GM12878 (cell line): ENCODE measurements around the gene STXBP3. TPM values are rescaled to one million over a fixed set of nuclear protein-coding genes. Genes with fewer than 3 reads are reported as not detected.

Experiments
- ATAC-seq: fragments of 200-7000 bp; cut with Tn5 transposase; 3 replicates; pipeline ENCODE4 v1.9.1; 2020; ENCODE audit warnings: mild to moderate bottlenecking, moderate library complexity
- BruUV-seq: library from RNA; stranded (reverse); fragments of 400-500 nt; replicated peaks from 2 replicates; lab custom pipeline; 2021; lab: Mats Ljungman, UMichigan
- CTCF ChIA-PET: fragments of 300-600 bp; sonication (Branson Sonifier 250); formaldehyde crosslinking; extraction: SDS; loops from one replicate; lab custom pipeline; 2021; ENCODE audit warnings: inconsistent platforms; lab: Yijun Ruan, JAX
- POLR2A ChIA-PET: fragments of 350-600 bp; formaldehyde crosslinking; extraction: SDS; loops from one replicate; lab custom pipeline; 2021; ENCODE audit warnings: inconsistent platforms; lab: Charles Lee
- RAD21 ChIA-PET: fragments of 300-600 bp; sonication (Branson Sonifier 250); formaldehyde crosslinking; loops from one replicate; lab custom pipeline; 2023; ENCODE audit warnings: antibody characterized with exemption; ENCODE audit not compliant: unreplicated experiment; lab: Charles Lee
- SMC1A ChIA-PET: fragments of 300-600 bp; sonication (Branson Sonifier 250); formaldehyde crosslinking; loops from one replicate; lab custom pipeline; 2023; ENCODE audit not compliant: unreplicated experiment, uncharacterized antibody; lab: Charles Lee
- DNase-seq: peaks from one replicate; pipeline ENCODE4 v3.0.0-alpha.2; 2011; ENCODE audit warnings: low read depth, low spot score
- FAIRE-seq: peaks from 3 replicates; lab custom pipeline; 2011; peaks lifted over from hg19 to GRCh38; lab: Jason Lieb, UNC
- H2AFZ ChIP-seq: 2 replicates; pipeline ENCODE4 v1.6.0; 2011; ENCODE audit warnings: low read depth, low read length, control low read depth; ENCODE audit not compliant: control insufficient read depth
- H3K27ac ChIP-seq: 2 replicates; pipeline ENCODE4 v1.5.1; 2011; ENCODE audit warnings: control low read depth; ENCODE audit not compliant: control insufficient read depth, insufficient read depth
- H3K27me3 ChIP-seq, 2 experiments: replicated peaks in 1 of 2; 2 replicates each; pipeline versions ENCODE4 v1.6.0 to v1.6.1; 2011; ENCODE audit warnings: low read length in 1 of 2; ENCODE audit not compliant: control insufficient read depth in 2 of 2, insufficient read depth in 2 of 2
- H3K36me3 ChIP-seq, 2 experiments: 2 replicates each; pipeline ENCODE4 v1.5.1; 2011; ENCODE audit warnings: low read length in 1 of 2; ENCODE audit not compliant: control insufficient read depth in 2 of 2, insufficient read depth in 2 of 2
- H3K4me1 ChIP-seq: 2 replicates; pipeline ENCODE4 v1.6.1; 2011; ENCODE audit warnings: mild to moderate bottlenecking, low read length, moderate library complexity, mixed read lengths; ENCODE audit not compliant: control insufficient read depth, insufficient read depth
- H3K4me2 ChIP-seq: 2 replicates; pipeline ENCODE4 v1.6.0; 2011; ENCODE audit warnings: control low read depth; ENCODE audit not compliant: control insufficient read depth, insufficient read depth
- H3K4me3 ChIP-seq: fragments of 200-600 bp; sonication (generic); 2 replicates; pipeline ENCODE4 v1.5.1; 2016
- H3K79me2 ChIP-seq: 2 replicates; pipeline ENCODE4 v1.6.0; 2011; ENCODE audit warnings: low read length; ENCODE audit not compliant: control insufficient read depth, insufficient read depth
- H3K9ac ChIP-seq: 2 replicates; pipeline ENCODE4 v1.8.0; 2011; ENCODE audit warnings: low read length, control low read depth, mixed read lengths; ENCODE audit not compliant: control insufficient read depth, insufficient read depth
- H3K9me3 ChIP-seq: replicated peaks from 3 replicates; pipeline ENCODE4 v1.5.1; 2011; ENCODE audit warnings: mild to moderate bottlenecking, low read length; ENCODE audit not compliant: control insufficient read depth, insufficient read depth
- H4K20me1 ChIP-seq: 2 replicates; pipeline ENCODE4 v1.6.0; 2011; ENCODE audit not compliant: control insufficient read depth, insufficient read depth
- ATF2 ChIP-seq: IDR thresholded peaks from 2 replicates; pipeline ENCODE4 v1.6.1; 2012; ENCODE audit warnings: low read length, inconsistent platforms
- GATAD2B ChIP-seq: fragments of 450-650 bp; conservative IDR thresholded peaks from 2 replicates; pipeline ENCODE4 v1.6.1; 2017; ENCODE audit warnings: low read depth, mild to moderate bottlenecking, moderate library complexity
- HDAC6 ChIP-seq: fragments of 200-600 bp; sonication (generic); IDR thresholded peaks from one replicate; pipeline ENCODE4 v1.8.0; 2017; ENCODE audit warnings: antibody characterized with exemption; ENCODE audit not compliant: unreplicated experiment
- JUNB ChIP-seq: IDR thresholded peaks from 2 replicates; pipeline ENCODE4 v1.6.1; 2016; ENCODE audit warnings: antibody characterized with exemption, mild to moderate bottlenecking
- RCOR1 ChIP-seq: conservative IDR thresholded peaks from 2 replicates; pipeline ENCODE4 v1.6.1; 2012; ENCODE audit warnings: low read depth, low read length, improper control_type of control experiment
- SIX5 ChIP-seq: IDR thresholded peaks from 2 replicates; pipeline ENCODE4 v1.6.1; 2011; ENCODE audit warnings: mild to moderate bottlenecking, low read depth, low read length, moderate library complexity; ENCODE audit not compliant: severe bottlenecking
- SMAD1 ChIP-seq: fragments of 450-650 bp; IDR thresholded peaks from 2 replicates; pipeline ENCODE4 v1.6.1; 2018; ENCODE audit warnings: mild to moderate bottlenecking, low read depth; ENCODE audit not compliant: partially characterized antibody
- ZNF24 ChIP-seq: fragments of 450-650 bp; IDR thresholded peaks from 2 replicates; pipeline ENCODE4 v1.6.1; 2017; ENCODE audit warnings: antibody characterized with exemption, mild to moderate bottlenecking
- WGBS: methylation state at CpG from one replicate; pipeline ENCODE4 v1.1.6; 2016; ENCODE audit warnings: low lambda C conversion rate; ENCODE audit not compliant: insufficient replicate concordance, insufficient coverage; ENCODE audit errors: missing lambda C conversion rate; 5-methylcytosine and 5-hydroxymethylcytosine counted together
- in situ Hi-C: fragments of 300-500 bp; cut with MboI; formaldehyde crosslinking; loops from 9 replicates; pipeline ENCODE4 v1.14.3; 2018; ENCODE audit warnings: mixed read lengths
- intact Hi-C: fragments of 100-400 bp; cut with micrococcal nuclease; formaldehyde crosslinking; loops from one replicate; pipeline ENCODE4 v1.14.2; 2022; ENCODE audit not compliant: unreplicated experiment
- polyA plus RNA-seq, 11 experiments: library from polyadenylated mRNA; depleted of rRNA in 4 of 11; unstranded in 6 of 11; stranded (reverse) in 5 of 11; fragments of >200 nt; fragmentation: Nextera tagmentation in 4 of 11; fragmentation: Illumina TruSeq in 1 of 11; extraction: Ambion mirVana in 4 of 11; extraction: Trizol in 1 of 11; gene quantifications; 1 replicate in 1 of 11; 2 replicates in 10 of 11; pipeline versions ENCODE4 v1.2.1 to v1.2.3, GENCODE V29; 2011 to 2016; ENCODE audit warnings: inconsistent platforms in 2 of 11, missing spikeins in 2 of 11, low read depth in 1 of 11
- total RNA-seq, 4 experiments: library from RNA; depleted of rRNA in 3 of 4; stranded (reverse); fragments of >200 nt in 3 of 4; fragmentation: Illumina TruSeq in 1 of 4; extraction: Trizol in 1 of 4; gene quantifications; 2 replicates each; pipeline versions ENCODE4 v1.2.1 to v1.2.3, GENCODE V29; 2013 to 2021
- TF ChIP-seq, protein P1 (sequence below): IDR thresholded peaks from 2 replicates; pipeline ENCODE4 v1.6.1; 2012; ENCODE audit warnings: low read depth, low read length, improper control_type of control experiment
- TF ChIP-seq, protein P2 (sequence below): fragments of 450-650 bp; IDR thresholded peaks from 2 replicates; pipeline ENCODE4 v1.6.1; 2017; ENCODE audit warnings: mild to moderate bottlenecking

Gene STXBP3
- total and polyA plus RNA-seq, 10 of the 15 experiments (the other 5 are each of a cell fraction or from before 2014, with no cell fraction given): 19.6 to 35.1 (median 27.3) TPM

DNA sequence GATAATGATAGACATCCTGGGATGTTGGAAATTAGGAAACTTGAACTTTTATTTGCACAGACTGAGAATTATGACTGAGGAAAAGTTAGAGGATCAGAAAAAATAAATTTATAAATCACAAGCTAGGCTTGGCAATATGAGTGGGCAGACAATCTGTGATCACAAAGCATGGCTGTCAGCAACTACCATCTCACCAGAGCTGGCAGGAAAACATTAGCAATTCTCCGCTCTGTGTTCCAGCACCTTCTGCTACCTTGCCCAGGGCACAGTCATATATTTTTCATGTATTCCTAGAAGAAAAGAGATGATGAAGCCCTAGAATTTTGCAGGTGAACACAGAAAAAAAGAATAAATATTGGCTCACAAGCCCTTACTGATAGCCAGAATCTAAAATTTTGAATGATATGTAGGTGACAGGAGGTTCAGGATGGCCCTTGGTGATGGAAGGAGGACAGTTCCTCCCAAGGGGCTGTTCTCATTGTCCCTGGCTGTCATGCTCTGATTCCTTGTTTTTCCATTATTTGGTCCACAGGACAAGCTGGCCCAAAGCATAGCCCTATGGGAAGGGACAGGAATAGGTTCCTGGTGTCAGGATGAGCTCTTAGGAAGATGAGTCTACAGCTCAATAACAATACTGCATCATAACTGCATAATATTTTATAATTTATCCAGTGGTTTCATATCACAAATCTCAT, 12.2 kb upstream of the STXBP3 start:
- no peaks in the 10 kb centered on the region for H3K4me1 ChIP-seq
- DNase-seq: no peak
- no peaks in the 10 kb centered on the region for H3K79me2 ChIP-seq
- H3K4me3 ChIP-seq: no peak overlapping the region
- in situ Hi-C loops: no loop called here
- no peaks in the 10 kb centered on the region for H4K20me1 ChIP-seq
- CTCF ChIA-PET: interaction anchor here (0.9 to 1.0 kb wide), 2 partner anchors 11 to 12 kb away, joined by 3 read pairs; no protein-coding TSS in a partner anchor
- no peak overlapping the region for H3K27ac ChIP-seq
- 100% methylated on average over 1 of the region's 1 CpG for WGBS
- TF ChIP-seq SMAD1 (no peak), RCOR1 (no peak), GATAD2B (no peak), JUNB (no peak), HDAC6 (no peak), ZNF24 (no peak), ATF2 (no peak), SIX5 (no peak)
- TF ChIP-seq, protein P1, sequence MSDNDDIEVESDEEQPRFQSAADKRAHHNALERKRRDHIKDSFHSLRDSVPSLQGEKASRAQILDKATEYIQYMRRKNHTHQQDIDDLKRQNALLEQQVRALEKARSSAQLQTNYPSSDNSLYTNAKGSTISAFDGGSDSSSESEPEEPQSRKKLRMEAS: no peak
- TF ChIP-seq, protein P2, sequence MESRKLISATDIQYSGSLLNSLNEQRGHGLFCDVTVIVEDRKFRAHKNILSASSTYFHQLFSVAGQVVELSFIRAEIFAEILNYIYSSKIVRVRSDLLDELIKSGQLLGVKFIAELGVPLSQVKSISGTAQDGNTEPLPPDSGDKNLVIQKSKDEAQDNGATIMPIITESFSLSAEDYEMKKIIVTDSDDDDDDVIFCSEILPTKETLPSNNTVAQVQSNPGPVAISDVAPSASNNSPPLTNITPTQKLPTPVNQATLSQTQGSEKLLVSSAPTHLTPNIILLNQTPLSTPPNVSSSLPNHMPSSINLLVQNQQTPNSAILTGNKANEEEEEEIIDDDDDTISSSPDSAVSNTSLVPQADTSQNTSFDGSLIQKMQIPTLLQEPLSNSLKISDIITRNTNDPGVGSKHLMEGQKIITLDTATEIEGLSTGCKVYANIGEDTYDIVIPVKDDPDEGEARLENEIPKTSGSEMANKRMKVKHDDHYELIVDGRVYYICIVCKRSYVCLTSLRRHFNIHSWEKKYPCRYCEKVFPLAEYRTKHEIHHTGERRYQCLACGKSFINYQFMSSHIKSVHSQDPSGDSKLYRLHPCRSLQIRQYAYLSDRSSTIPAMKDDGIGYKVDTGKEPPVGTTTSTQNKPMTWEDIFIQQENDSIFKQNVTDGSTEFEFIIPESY: no peak
- TF ChIP-seq, all 136 proteins: peak for 0
- no peaks in the 10 kb centered on the region for H3K36me3 ChIP-seq
- ATAC-seq (no peak), FAIRE-seq (no peak)
- intact Hi-C loops: no loop called here
- no peaks in the 10 kb centered on the region for H3K9me3 ChIP-seq
- no peak overlapping the region for H3K4me2 ChIP-seq
- no peak overlapping the region for H2AFZ ChIP-seq
- POLR2A ChIA-PET: interaction anchor here (1.3 kb wide), 1 partner anchor 14 kb away, joined by 3 read pairs; no protein-coding TSS in a partner anchor
- no TSS peak for BruUV-seq
- SMC1A ChIA-PET: no interaction called here
- H3K27me3 ChIP-seq: no peaks in the 10 kb centered on the region; a peak in 1 of 4 replicates
- RAD21 ChIA-PET: no interaction called here
- no peak overlapping the region for H3K9ac ChIP-seq
